ENCODE measurements around the gene NNAT.

NNAT gene

GRCh38 chr20:37567671-37568588 is 46.9 kb downstream of the NNAT start:
- no peak for DNase-seq

- no peak for DNase-seq
Measured at GRCh38 chr20:37570419-37570818, 49.4 kb downstream of the NNAT start.

GRCh38 chr20:37571033-37571432 is 50.0 kb downstream of the NNAT start:
- DNase-seq, result no peak

Data from activated naive CD4-positive, alpha-beta T cell treated with Interleukin-2 at 50 U/mL for 16 hours (primary cell).